Endodermal cell (in vitro differentiated cells): ENCODE data around the gene PRDM15. TPM values are rescaled to one million over a fixed set of nuclear protein-coding genes. Genes with fewer than 3 reads are reported as not detected.

Experiments used
- DNase-seq: peaks from one replicate; pipeline ENCODE4 v3.0.0-alpha.2; 2017
- H3K27ac ChIP-seq: 2 replicates; pipeline ENCODE4 v1.5.1; 2013; ENCODE audit warnings: mild to moderate bottlenecking, low read depth, low read length, moderate library complexity
- H3K27me3 ChIP-seq: 2 replicates; pipeline ENCODE4 v1.6.1; 2013; ENCODE audit warnings: mild to moderate bottlenecking, low read length, moderate library complexity; ENCODE audit not compliant: insufficient read depth, control insufficient read depth, poor library complexity, severe bottlenecking
- H3K36me3 ChIP-seq: 2 replicates; pipeline ENCODE4 v1.7.0; 2013; ENCODE audit warnings: mild to moderate bottlenecking, low read length, moderate library complexity; ENCODE audit not compliant: control insufficient read depth, insufficient read depth
- H3K4me1 ChIP-seq: one replicate; pipeline ENCODE4 v1.7.0; 2013; ENCODE audit warnings: low read length; ENCODE audit not compliant: control insufficient read depth, insufficient read depth
- H3K4me3 ChIP-seq: 2 replicates; pipeline ENCODE4 v1.5.1; 2013; ENCODE audit warnings: mild to moderate bottlenecking, low read length, moderate library complexity
- H3K9ac ChIP-seq: 2 replicates; pipeline ENCODE4 v1.6.1; 2013; ENCODE audit warnings: mild to moderate bottlenecking, low read length, moderate library complexity; ENCODE audit not compliant: poor library complexity, severe bottlenecking; ENCODE audit errors: extremely low read depth
- H3K9me3 ChIP-seq: 2 replicates; pipeline ENCODE4 v1.6.1; 2013; ENCODE audit warnings: mild to moderate bottlenecking, low read length, moderate library complexity; ENCODE audit not compliant: control insufficient read depth
- H3K27ac Mint-ChIP-seq: 2 replicates; pipeline ENCODE4 v1.8.0; 2020; ENCODE audit warnings: mixed read lengths
- H3K27me3 Mint-ChIP-seq: 2 replicates; pipeline ENCODE4 v1.8.0; 2021; ENCODE audit warnings: mild to moderate bottlenecking, mixed read lengths; ENCODE audit not compliant: insufficient read depth
- H3K36me3 Mint-ChIP-seq: 2 replicates; pipeline ENCODE4 v1.8.0; 2020; ENCODE audit warnings: low read depth, mixed read lengths
- H3K4me1 Mint-ChIP-seq: 2 replicates; pipeline ENCODE4 v1.8.0; 2020; ENCODE audit warnings: mixed read lengths
- H3K4me3 Mint-ChIP-seq: 2 replicates; pipeline ENCODE4 v1.8.0; 2020; ENCODE audit warnings: mild to moderate bottlenecking, moderate library complexity, mixed read lengths
- H3K9me3 Mint-ChIP-seq: 2 replicates; pipeline ENCODE4 v1.8.0; 2020; ENCODE audit warnings: mild to moderate bottlenecking, mixed read lengths
- CTCF ChIP-seq: fragments of 200-600 bp; sonication (generic); conservative IDR thresholded peaks from 2 replicates; pipeline ENCODE4 v1.5.0; 2021; ENCODE audit warnings: antibody characterized with exemption, mild to moderate bottlenecking
- WGBS, 2 experiments: methylation state at CpG; one replicate each; pipeline versions ENCODE4 v1.1.5 to v1.1.7; 2013; ENCODE audit warnings: missing lambda C conversion rate in 2 of 2, mixed read lengths in 1 of 2; ENCODE audit not compliant: insufficient coverage in 1 of 2, insufficient read length in 1 of 2; 5-methylcytosine and 5-hydroxymethylcytosine counted together
- total RNA-seq, 2 donors: library from RNA; stranded (reverse); fragmentation: NEBNext Ultra II Directional in 1 of 2; extraction: Animal tissue kit (Norgen Biotek cat#: 25700) in 1 of 2; gene quantifications; 2 replicates in 1 of 2; 3 replicates in 1 of 2; pipeline ENCODE4 v1.2.1, GENCODE V29; 2021

PRDM15 gene
- total RNA-seq, 2 donors from 2014 or later = 8.8 to 10.1 TPM

DNA sequence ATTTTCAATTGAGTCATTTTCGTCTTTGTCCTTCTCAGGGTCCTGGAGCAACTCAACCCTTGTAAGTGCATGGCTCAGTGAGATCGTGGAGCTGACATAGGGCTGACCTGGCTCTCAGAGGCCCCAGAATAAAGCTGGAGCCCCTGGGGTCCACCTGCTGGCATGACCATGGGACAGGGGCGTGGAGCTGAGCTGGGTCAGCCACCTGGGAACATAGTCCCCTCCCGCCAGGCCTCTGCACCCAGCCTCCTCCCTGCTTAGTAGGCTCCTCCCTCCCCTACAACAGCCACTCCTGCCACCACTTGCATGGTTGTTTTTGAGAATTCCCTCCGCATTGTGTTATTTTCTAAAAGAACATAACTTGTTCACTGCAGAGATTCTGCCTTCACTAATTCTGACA lies 109.2 kb downstream of the PRDM15 start:
- no peaks in the 10 kb centered on the region for H3K9me3 Mint-ChIP-seq
- WGBS, 2 experiments = 85 to 91% methylated on average over 4 to 5 of the region's 5 CpGs
- no peak overlapping the region for H3K27ac ChIP-seq
- H3K4me1 Mint-ChIP-seq = peaks cover 60% of the 10 kb centered on the region
- no peak for TF ChIP-seq CTCF
- peaks cover 12% of the 10 kb centered on the region for H3K4me1 ChIP-seq
- H3K27ac Mint-ChIP-seq = no peak overlapping the region
- DNase-seq = peak; percentile 58
- no peaks in the 10 kb centered on the region for H3K36me3 Mint-ChIP-seq
- no peak overlapping the region for H3K4me3 Mint-ChIP-seq
- H3K27me3 ChIP-seq = peaks cover 71% of the 10 kb centered on the region
- no peak overlapping the region for H3K4me3 ChIP-seq
- peaks cover 62% of the 10 kb centered on the region for H3K27me3 Mint-ChIP-seq
- H3K9ac ChIP-seq = no peak overlapping the region
- no peaks in the 10 kb centered on the region for H3K9me3 ChIP-seq
- no peaks in the 10 kb centered on the region for H3K36me3 ChIP-seq

DNA sequence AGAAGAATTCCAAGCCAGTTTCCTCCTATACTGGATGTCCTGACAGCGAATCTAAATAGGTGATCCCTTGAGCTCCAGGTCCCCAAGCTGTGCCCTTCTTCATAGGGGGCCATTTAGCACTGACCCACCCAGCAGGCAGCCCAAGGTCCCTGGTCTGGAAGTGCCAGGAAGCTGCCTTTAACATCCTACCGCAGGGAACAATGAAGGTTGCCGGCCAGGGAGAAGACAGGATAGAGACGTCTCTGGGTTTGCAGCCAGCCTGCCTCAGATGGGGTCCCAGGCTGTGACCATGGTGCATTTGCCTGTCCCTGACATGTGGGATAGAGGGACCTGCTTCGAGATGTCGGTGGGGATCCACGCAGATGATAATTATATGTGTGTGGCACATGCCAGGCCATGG lies 109.6 kb downstream of the PRDM15 start:
- Mint-ChIP-seq H3K4me3 (peak overlapping the region; percentile 71), H3K27ac (no peak overlapping the region), H3K36me3 (no peaks in the 10 kb centered on the region), H3K4me1 (peaks cover 65% of the 10 kb centered on the region), H3K27me3 (peaks cover 66% of the 10 kb centered on the region), H3K9me3 (no peaks in the 10 kb centered on the region)
- Histone ChIP-seq H3K27me3 (peaks cover 75% of the 10 kb centered on the region), H3K4me1 (peaks cover 14% of the 10 kb centered on the region), H3K9ac (no peak overlapping the region), H3K9me3 (no peaks in the 10 kb centered on the region), H3K27ac (no peak overlapping the region), H3K36me3 (no peaks in the 10 kb centered on the region), H3K4me3 (no peak overlapping the region)
- peak; percentile 60 for DNase-seq
- no peak for TF ChIP-seq CTCF
- 43 to 64% methylated on average over 6 to 7 of the region's 7 CpGs for WGBS, 2 experiments

DNA sequence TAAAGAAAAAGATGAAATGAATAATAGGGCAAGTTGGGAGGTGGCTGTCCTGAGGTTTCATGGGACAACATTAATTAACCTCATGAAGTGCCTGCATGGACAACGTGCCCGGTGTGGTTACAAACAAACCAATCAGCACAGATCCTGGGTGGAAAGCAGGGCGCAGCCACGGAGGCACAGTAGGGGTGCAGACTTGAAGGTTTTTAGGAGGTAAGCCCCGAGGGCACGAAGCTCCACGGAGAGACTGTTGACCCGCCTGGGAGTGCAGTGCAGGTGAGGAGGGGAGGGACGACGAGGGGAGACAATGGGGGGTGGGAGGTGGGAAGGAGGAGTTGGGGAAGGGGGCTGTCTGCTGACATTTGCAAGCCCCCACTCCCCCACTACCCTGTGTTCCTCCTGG lies 110.0 kb downstream of the PRDM15 start:
- Histone ChIP-seq H3K4me1 (peaks cover 18% of the 10 kb centered on the region), H3K36me3 (no peaks in the 10 kb centered on the region), H3K27me3 (peaks cover 79% of the 10 kb centered on the region), H3K9me3 (no peaks in the 10 kb centered on the region), H3K4me3 (peak overlapping the region; percentile 84), H3K9ac (peak overlapping the region; percentile 55), H3K27ac (no peak overlapping the region)
- peaks cover 69% of the 10 kb centered on the region for H3K4me1 Mint-ChIP-seq
- 16 to 20% methylated on average over 2 to 8 of the region's 10 CpGs for WGBS, 2 experiments
- peak overlapping the region; percentile 33 for H3K27ac Mint-ChIP-seq
- no peaks in the 10 kb centered on the region for H3K9me3 Mint-ChIP-seq
- H3K36me3 Mint-ChIP-seq = no peaks in the 10 kb centered on the region
- H3K4me3 Mint-ChIP-seq = peak overlapping the region; percentile 71
- TF ChIP-seq CTCF = no peak
- peaks cover 70% of the 10 kb centered on the region for H3K27me3 Mint-ChIP-seq
- DNase-seq = no peak
